ENCODE data around the gene IFNB1. TPM values are rescaled to one million over a fixed set of nuclear protein-coding genes. Genes with fewer than 3 reads are reported as not detected.

IFNB1 gene
- total RNA-seq, 1 experiment from 2014 or later, result 0.42 TPM

GRCh38 chr9:21056931-21057330, 20.8 kb downstream of the IFNB1 start:
- no peak for DNase-seq
- Mint-ChIP-seq H3K9me3 (ENCODE audit: low read depth, unreplicated experiment) (no peaks in the 10 kb centered on the region), H3K27ac (ENCODE audit: unreplicated experiment) (no peak overlapping the region), H3K4me1 (ENCODE audit: low read depth, unreplicated experiment) (no peaks in the 10 kb centered on the region), H3K4me3 (ENCODE audit: low read depth, unreplicated experiment) (no peak overlapping the region), H3K36me3 (ENCODE audit: insufficient read depth, unreplicated experiment) (no peaks in the 10 kb centered on the region), H3K27me3 (ENCODE audit: unreplicated experiment) (no peaks in the 10 kb centered on the region)
- CTCF ChIA-PET, result no interaction called here
- TF ChIP-seq, protein P1, sequence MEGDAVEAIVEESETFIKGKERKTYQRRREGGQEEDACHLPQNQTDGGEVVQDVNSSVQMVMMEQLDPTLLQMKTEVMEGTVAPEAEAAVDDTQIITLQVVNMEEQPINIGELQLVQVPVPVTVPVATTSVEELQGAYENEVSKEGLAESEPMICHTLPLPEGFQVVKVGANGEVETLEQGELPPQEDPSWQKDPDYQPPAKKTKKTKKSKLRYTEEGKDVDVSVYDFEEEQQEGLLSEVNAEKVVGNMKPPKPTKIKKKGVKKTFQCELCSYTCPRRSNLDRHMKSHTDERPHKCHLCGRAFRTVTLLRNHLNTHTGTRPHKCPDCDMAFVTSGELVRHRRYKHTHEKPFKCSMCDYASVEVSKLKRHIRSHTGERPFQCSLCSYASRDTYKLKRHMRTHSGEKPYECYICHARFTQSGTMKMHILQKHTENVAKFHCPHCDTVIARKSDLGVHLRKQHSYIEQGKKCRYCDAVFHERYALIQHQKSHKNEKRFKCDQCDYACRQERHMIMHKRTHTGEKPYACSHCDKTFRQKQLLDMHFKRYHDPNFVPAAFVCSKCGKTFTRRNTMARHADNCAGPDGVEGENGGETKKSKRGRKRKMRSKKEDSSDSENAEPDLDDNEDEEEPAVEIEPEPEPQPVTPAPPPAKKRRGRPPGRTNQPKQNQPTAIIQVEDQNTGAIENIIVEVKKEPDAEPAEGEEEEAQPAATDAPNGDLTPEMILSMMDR (IDR thresholded peaks at IDR 0.05; ENCODE audit: unreplicated experiment), result no peak
- no TSS peak for BruUV-seq (replicated peaks)
- intact Hi-C loops (cut with micrococcal nuclease; ENCODE audit: unreplicated experiment), result no loop called here

- intact Hi-C loops (cut with micrococcal nuclease; ENCODE audit: unreplicated experiment), result no loop called here
- CTCF ChIA-PET, result no interaction called here
- Mint-ChIP-seq H3K4me1 (ENCODE audit: low read depth, unreplicated experiment) (no peaks in the 10 kb centered on the region), H3K4me3 (ENCODE audit: low read depth, unreplicated experiment) (no peak overlapping the region), H3K27me3 (ENCODE audit: unreplicated experiment) (no peaks in the 10 kb centered on the region), H3K9me3 (ENCODE audit: low read depth, unreplicated experiment) (no peaks in the 10 kb centered on the region), H3K36me3 (ENCODE audit: insufficient read depth, unreplicated experiment) (no peaks in the 10 kb centered on the region), H3K27ac (ENCODE audit: unreplicated experiment) (no peak overlapping the region)
- TF ChIP-seq, protein P1 (IDR thresholded peaks at IDR 0.05; ENCODE audit: unreplicated experiment), result no peak
- DNase-seq, result no peak
- BruUV-seq (replicated peaks), result no TSS peak
Observed at GRCh38 chr9:21053851-21054250, 23.9 kb downstream of the IFNB1 start.

- no peak overlapping the region for H3K27ac Mint-ChIP-seq (ENCODE audit: unreplicated experiment)
- no TSS peak for BruUV-seq (replicated peaks)
- TF ChIP-seq, protein P1 (IDR thresholded peaks at IDR 0.05; ENCODE audit: unreplicated experiment), result no peak
- no peaks in the 10 kb centered on the region for H3K9me3 Mint-ChIP-seq (ENCODE audit: low read depth, unreplicated experiment)
- no peaks in the 10 kb centered on the region for H3K36me3 Mint-ChIP-seq (ENCODE audit: insufficient read depth, unreplicated experiment)
- no peaks in the 10 kb centered on the region for H3K4me1 Mint-ChIP-seq (ENCODE audit: low read depth, unreplicated experiment)
- H3K27me3 Mint-ChIP-seq (ENCODE audit: unreplicated experiment), result no peaks in the 10 kb centered on the region
- no peak overlapping the region for H3K4me3 Mint-ChIP-seq (ENCODE audit: low read depth, unreplicated experiment)
- DNase-seq, result no peak
- CTCF ChIA-PET, result no interaction called here
- intact Hi-C loops (cut with micrococcal nuclease; ENCODE audit: unreplicated experiment), result no loop called here
Observed at GRCh38 chr9:21047281-21047691, 30.5 kb downstream of the IFNB1 start.

DNA sequence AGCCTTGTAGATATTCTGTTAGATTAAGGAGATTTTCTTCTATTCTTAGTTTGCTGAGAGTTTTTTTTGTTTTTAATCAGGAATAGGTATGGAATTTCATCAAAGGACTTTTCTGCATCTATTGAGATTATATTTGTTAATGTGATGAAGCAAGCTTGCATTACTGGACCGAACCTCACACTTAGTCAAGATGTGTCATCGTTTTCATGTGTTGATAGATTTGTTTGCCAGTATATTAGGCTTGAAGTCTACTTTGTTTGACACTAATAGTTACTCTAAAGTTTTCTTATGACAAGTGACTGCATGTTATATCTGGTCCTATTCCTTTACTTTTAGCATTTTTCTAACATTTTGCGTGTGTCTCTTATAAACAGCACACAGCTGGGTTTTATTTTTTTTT, 33.9 kb downstream of the IFNB1 start:
- intact Hi-C loops (cut with micrococcal nuclease; ENCODE audit: unreplicated experiment), result no loop called here
- CTCF ChIA-PET, result no interaction called here
- no peaks in the 10 kb centered on the region for H3K27me3 Mint-ChIP-seq (ENCODE audit: unreplicated experiment)

More for the DNA sequence above, 33.9 kb downstream of the IFNB1 start:
- no peaks in the 10 kb centered on the region for H3K36me3 Mint-ChIP-seq (ENCODE audit: insufficient read depth, unreplicated experiment)
- H3K9me3 Mint-ChIP-seq (ENCODE audit: low read depth, unreplicated experiment), result no peaks in the 10 kb centered on the region
- H3K4me3 Mint-ChIP-seq (ENCODE audit: low read depth, unreplicated experiment), result no peak overlapping the region
- H3K27ac Mint-ChIP-seq (ENCODE audit: unreplicated experiment), result no peak overlapping the region
- H3K4me1 Mint-ChIP-seq (ENCODE audit: low read depth, unreplicated experiment), result no peaks in the 10 kb centered on the region
- DNase-seq, result no peak
- TF ChIP-seq, protein P1 (IDR thresholded peaks at IDR 0.05; ENCODE audit: unreplicated experiment), result no peak
- no TSS peak for BruUV-seq (replicated peaks)
